Stimulated activated CD8-positive, alpha-beta memory T cell treated with anti-CD3 and anti-CD28 coated beads, Interleukin-12 subunit alpha, Interleukin-12 subunit beta, amount 100 ng/mL, for 24 hours (primary cell): Measurements from ENCODE around the gene OR5H14.

Experiments
- DNase-seq: peaks from one replicate; pipeline ENCODE4 v3.0.0-alpha.2; 2020; ENCODE audit errors: extremely low read depth

The OR5H14 gene

GRCh38 chr3:98199020-98199419 lies 51.7 kb downstream of the OR5H14 start:
- DNase-seq: no peak
